Right ventricle myocardium inferior (tissue), 1 donor: ENCODE results near the gene CPNE8. TPM values are rescaled to one million over a fixed set of nuclear protein-coding genes. Genes with fewer than 3 reads are reported as not detected.

Source experiments
- ATAC-seq: fragments of 200-7000 bp; cut with Tn5 transposase; one replicate; pipeline ENCODE4 v1.9.1; 2020; ENCODE audit warnings: mild to moderate bottlenecking, moderate library complexity
- DNase-seq: peaks from one replicate; pipeline ENCODE4 v3.0.0; 2021; ENCODE audit errors: missing footprints
- intact Hi-C: fragments of 100-400 bp; cut with DNase I; formaldehyde crosslinking; loops from one replicate; pipeline ENCODE4 v1.11.0; 2022
- total RNA-seq: library from RNA; stranded (reverse); fragmentation: NEBNext Ultra II Directional; extraction: Animal tissue kit (Norgen Biotek cat#: 25700); gene quantifications from one replicate; pipeline ENCODE4 v1.2.1, GENCODE V29; 2021
- donor health status: DM: no; HTN: yes; CAD: no; lungs with severe emphysema.

Gene CPNE8
- total RNA-seq, 1 donor from 2014 or later: 8.3 TPM

GRCh38 chr12:38689704-38690103, 215.7 kb downstream of the CPNE8 start:
- ATAC-seq (no peak), DNase-seq (no peak)
- intact Hi-C loops: no loop called here

GRCh38 chr12:38689195-38689594, 216.2 kb downstream of the CPNE8 start:
- no peak for ATAC-seq
- no peak for DNase-seq
- intact Hi-C loops: no loop called here

- ATAC-seq (no peak), DNase-seq (no peak)
- intact Hi-C loops: no loop called here
These were observed 222.9 kb downstream of the CPNE8 start for GRCh38 chr12:38682521-38682920.

- ATAC-seq (no peak), DNase-seq (no peak)
- intact Hi-C loops: no loop called here
These were observed 235.9 kb downstream of the CPNE8 start for GRCh38 chr12:38669530-38669929.

- DNase-seq: no peak
- intact Hi-C loops: no loop called here
- no peak for ATAC-seq
These were observed 236.3 kb downstream of the CPNE8 start for GRCh38 chr12:38669081-38669480.

GRCh38 chr12:38666425-38666824, 239.0 kb downstream of the CPNE8 start:
- no peak for ATAC-seq
- intact Hi-C loops: no loop called here
- no peak for DNase-seq

- intact Hi-C loops: loop anchor here (5.0 kb wide), 1 partner anchor 243 kb away; the partner anchor contains the start of gene CPNE8
- DNase-seq (no peak), ATAC-seq (no peak)
These were observed 240.6 kb downstream of the CPNE8 start for GRCh38 chr12:38664661-38665269.

GRCh38 chr12:38662829-38663228, 242.6 kb downstream of the CPNE8 start:
- intact Hi-C loops: loop anchor here (5.0 kb wide), 1 partner anchor 244 kb away; the partner anchor contains the start of gene CPNE8
- ATAC-seq (no peak), DNase-seq (no peak)

- DNase-seq: no peak
- intact Hi-C loops: no loop called here
- no peak for ATAC-seq
These were observed 251.7 kb downstream of the CPNE8 start for GRCh38 chr12:38653650-38654049.

GRCh38 chr12:38648813-38649212, 256.6 kb downstream of the CPNE8 start:
- DNase-seq (no peak), ATAC-seq (no peak)
- intact Hi-C loops: no loop called here

- ATAC-seq (no peak), DNase-seq (no peak)
- intact Hi-C loops: no loop called here
These were observed 259.2 kb downstream of the CPNE8 start for GRCh38 chr12:38646146-38646545.

- no peak for ATAC-seq
- DNase-seq: no peak
- intact Hi-C loops: no loop called here
These were observed 265.8 kb downstream of the CPNE8 start for GRCh38 chr12:38639625-38640024.

GRCh38 chr12:38638401-38638800, 267.0 kb downstream of the CPNE8 start:
- DNase-seq: no peak
- no peak for ATAC-seq
- intact Hi-C loops: no loop called here

- no peak for DNase-seq
- intact Hi-C loops: no loop called here
- no peak for ATAC-seq
These were observed 271.9 kb downstream of the CPNE8 start for GRCh38 chr12:38633511-38633910.

GRCh38 chr12:38629064-38629463, 276.3 kb downstream of the CPNE8 start:
- intact Hi-C loops: no loop called here
- DNase-seq (no peak), ATAC-seq (no peak)

GRCh38 chr12:38628288-38628687, 277.1 kb downstream of the CPNE8 start:
- DNase-seq: no peak
- intact Hi-C loops: no loop called here
- ATAC-seq: no peak

GRCh38 chr12:38625306-38625705, 280.1 kb downstream of the CPNE8 start:
- intact Hi-C loops: no loop called here
- DNase-seq (no peak), ATAC-seq (no peak)

GRCh38 chr12:38614171-38614570, 291.2 kb downstream of the CPNE8 start:
- DNase-seq (no peak), ATAC-seq (no peak)
- intact Hi-C loops: no loop called here

- DNase-seq (no peak), ATAC-seq (no peak)
- intact Hi-C loops: no loop called here
These were observed 294.5 kb downstream of the CPNE8 start for GRCh38 chr12:38610808-38611350.

GRCh38 chr12:38607295-38607694, 298.1 kb downstream of the CPNE8 start:
- ATAC-seq (no peak), DNase-seq (no peak)
- intact Hi-C loops: no loop called here
